K562 (cell line): ENCODE results near the gene DHX36. TPM values are rescaled to one million over a fixed set of nuclear protein-coding genes. Genes with fewer than 3 reads are reported as not detected.

Source experiments
- ATAC-seq: fragments of 200-7000 bp; cut with Tn5 transposase; 3 replicates; pipeline ENCODE4 v1.9.1; 2020; ENCODE audit warnings: moderate library complexity
- Bru-seq: library from RNA; stranded (reverse); fragments of 400-500 nt; gene quantifications from one replicate; lab custom pipeline; 2021; lab: Mats Ljungman, UMichigan
- BruChase-seq, 2 experiments: library from RNA; stranded (reverse); fragments of 400-500 nt; gene quantifications; one replicate each; lab custom pipeline; 2021; lab: Mats Ljungman, UMichigan
- BruUV-seq: library from RNA; stranded (reverse); fragments of 400-500 nt; replicated peaks from 2 replicates; lab custom pipeline; 2021; lab: Mats Ljungman, UMichigan
- CTCF ChIA-PET: fragments of 300-600 bp; formaldehyde crosslinking; extraction: SDS; loops from one replicate; lab custom pipeline; 2021; ENCODE audit warnings: low intra/inter-chr PET ratio; lab: Yijun Ruan, JAX
- POLR2A ChIA-PET: fragments of 300-600, 350-650 bp; sonication (Branson Sonifier 250); formaldehyde crosslinking; extraction: SDS; loops from one replicate; lab custom pipeline; 2021; ENCODE audit warnings: antibody characterized with exemption, inconsistent platforms; lab: Yijun Ruan, JAX
- DNase-seq, 4 experiments: peaks; one replicate each; pipeline versions ENCODE4 v3.0.0 to v3.0.0-alpha.2; 2011 to 2018; ENCODE audit warnings: low spot score in 3 of 4, mixed read lengths in 3 of 4; ENCODE audit errors: extremely low read depth in 1 of 4
- FAIRE-seq: peaks from 2 replicates; lab custom pipeline; 2011; peaks lifted over from hg19 to GRCh38; lab: Jason Lieb, UNC
- H2AFZ ChIP-seq: 2 replicates; pipeline ENCODE4 v1.6.0; 2011; ENCODE audit warnings: low read depth, low read length, control low read depth, inconsistent platforms
- H3K27ac ChIP-seq: fragments of 200-600 bp; 3 replicates; pipeline ENCODE4 v1.8.0; 2011; ENCODE audit warnings: low read depth, mild to moderate bottlenecking, control low read depth, inconsistent platforms, low read length, moderate library complexity, mixed read lengths; ENCODE audit errors: extremely low read depth
- H3K27me3 ChIP-seq, 2 experiments: fragments of 300-600 bp in 1 of 2; 2 replicates in 1 of 2; 3 replicates in 1 of 2; pipeline versions ENCODE4 v1.6.0 to v1.8.0; 2011; ENCODE audit warnings: inconsistent platforms in 2 of 2, low read length in 2 of 2, mild to moderate bottlenecking in 1 of 2, mixed read lengths in 1 of 2, moderate library complexity in 1 of 2; ENCODE audit not compliant: control insufficient read depth in 2 of 2, insufficient read depth in 2 of 2
- H3K36me3 ChIP-seq: fragments of 300-600 bp; 3 replicates; pipeline ENCODE4 v1.8.0; 2011; ENCODE audit warnings: mild to moderate bottlenecking, low read length, inconsistent platforms; ENCODE audit not compliant: control insufficient read depth, insufficient read depth
- H3K4me1 ChIP-seq, 2 experiments: fragments of 200-600 bp in 1 of 2; replicated peaks in 1 of 2; 2 replicates in 1 of 2; 3 replicates in 1 of 2; pipeline versions ENCODE4 v1.5.1 to v1.8.0; 2011; ENCODE audit warnings: inconsistent platforms in 2 of 2, low read length in 2 of 2, mild to moderate bottlenecking in 1 of 2, mixed read lengths in 1 of 2, moderate library complexity in 1 of 2; ENCODE audit not compliant: control insufficient read depth in 2 of 2, insufficient read depth in 2 of 2
- H3K4me2 ChIP-seq: 2 replicates; pipeline ENCODE4 v1.6.1; 2011; ENCODE audit warnings: low read length, control low read depth, inconsistent platforms, mixed read lengths; ENCODE audit not compliant: insufficient read depth
- H3K4me3 ChIP-seq: fragments of 200-600 bp; sonication (generic), shearing (Covaris generic); 2 replicates; pipeline ENCODE4 v1.5.1; 2016; ENCODE audit warnings: control low read depth, inconsistent platforms
- H3K79me2 ChIP-seq: fragments of 200-600 bp; 3 replicates; pipeline ENCODE4 v1.8.0; 2011; ENCODE audit warnings: low read length, inconsistent platforms; ENCODE audit not compliant: control insufficient read depth, insufficient read depth
- H3K9ac ChIP-seq, 2 experiments: 2 replicates each; pipeline versions ENCODE4 v1.6.0 to v1.6.1; 2011; ENCODE audit warnings: low read depth in 2 of 2, low read length in 2 of 2, control low read depth in 1 of 2, inconsistent platforms in 1 of 2, mild to moderate bottlenecking in 1 of 2, mixed read lengths in 1 of 2; ENCODE audit not compliant: insufficient read depth in 1 of 2
- H3K9me1 ChIP-seq: one replicate; pipeline ENCODE4 v1.6.0; 2011; ENCODE audit warnings: inconsistent platforms, mild to moderate bottlenecking, low read length, moderate library complexity; ENCODE audit not compliant: control insufficient read depth, insufficient read depth
- H3K9me3 ChIP-seq: replicated peaks from 2 replicates; pipeline ENCODE4 v1.5.1; 2011; ENCODE audit warnings: low read depth, low read length, inconsistent platforms; ENCODE audit not compliant: control insufficient read depth, insufficient read depth
- H4K20me1 ChIP-seq: replicated peaks from 2 replicates; pipeline ENCODE4 v1.6.1; 2011; ENCODE audit warnings: low read length, inconsistent platforms, mixed read lengths; ENCODE audit not compliant: control insufficient read depth, insufficient read depth
- GABPB1 ChIP-seq: sonication (generic); formaldehyde crosslinking; IDR thresholded peaks from 2 replicates; pipeline ENCODE4 v1.8.0; 2022; ENCODE audit warnings: mild to moderate bottlenecking, missing genetic modification reagents
- NR2C1 ChIP-seq, 2 experiments: fragments of 450-650 bp; IDR thresholded peaks; 2 replicates each; pipeline ENCODE4 v1.6.1; 2017; ENCODE audit warnings: mild to moderate bottlenecking in 2 of 2, antibody characterized with exemption in 1 of 2, inconsistent platforms in 1 of 2, missing compliant biosample characterization in 1 of 2, missing genetic modification characterization in 1 of 2
- NR2C2 ChIP-seq, 2 experiments: fragments of 200-800 bp in 1 of 2; sonication (Bioruptor generic) in 1 of 2; sonication (generic) in 1 of 2; formaldehyde crosslinking in 1 of 2; IDR thresholded peaks; 2 replicates each; pipeline versions ENCODE4 v1.6.1 to v1.8.0; 2016 to 2022; ENCODE audit warnings: mild to moderate bottlenecking in 1 of 2, missing compliant biosample characterization in 1 of 2, missing genetic modification characterization in 1 of 2, missing genetic modification reagents in 1 of 2
- PTBP1 ChIP-seq: fragments of 200-400 bp; formaldehyde crosslinking; IDR thresholded peaks from 2 replicates; pipeline ENCODE4 v1.6.1; 2017; ENCODE audit warnings: low read depth, low read length
- RB1 ChIP-seq: fragments of 450-650 bp; IDR thresholded peaks from 2 replicates; pipeline ENCODE4 v1.6.1; 2017; ENCODE audit warnings: low read depth, mild to moderate bottlenecking
- SP1 ChIP-seq: sonication (generic); formaldehyde crosslinking; IDR thresholded peaks from 2 replicates; pipeline ENCODE4 v1.8.1; 2022; ENCODE audit warnings: mild to moderate bottlenecking, missing genetic modification reagents
- SRSF9 ChIP-seq: fragments of 200-400 bp; formaldehyde crosslinking; IDR thresholded peaks from 2 replicates; pipeline ENCODE4 v1.6.1; 2017; ENCODE audit warnings: low read depth, low read length, borderline replicate concordance
- STAG1 ChIP-seq: sonication (generic); formaldehyde crosslinking; IDR thresholded peaks from 2 replicates; pipeline ENCODE4 v1.5.0; 2020; ENCODE audit warnings: missing genetic modification reagents, borderline replicate concordance
- ZNF668 ChIP-seq: fragments of 250-450 bp; sonication (Bioruptor Pico); IDR thresholded peaks from 2 replicates; pipeline ENCODE4 v1.8.0; 2022; ENCODE audit warnings: mild to moderate bottlenecking, inconsistent platforms
- WGBS: fragments of 100-300 bp; shearing (Covaris generic); methylation state at CpG from one replicate; pipeline ENCODE4 v1.1.6; 2016; ENCODE audit warnings: low coverage, mixed read lengths; ENCODE audit not compliant: insufficient coverage; ENCODE audit errors: missing lambda C conversion rate; 5-methylcytosine and 5-hydroxymethylcytosine counted together
- in situ Hi-C: fragments of 300-500 bp; cut with MboI; formaldehyde crosslinking; loops from 4 replicates; pipeline ENCODE4 v1.15.0; 2018; ENCODE audit warnings: inconsistent platforms, mixed read lengths
- intact Hi-C: fragments of 100-400 bp; cut with micrococcal nuclease; formaldehyde crosslinking; loops from 2 replicates; pipeline ENCODE4 v1.14.2; 2022
- long read RNA-seq, 3 experiments: library from polyadenylated mRNA in 2 of 3; library from RNA in 1 of 3; unstranded in 2 of 3; stranded (forward) in 1 of 3; transcript quantifications; one replicate each; pipeline ENCODE4 v2.0.0, GENCODE V29; 2019 to 2022
- polyA minus RNA-seq, 3 experiments: library from RNA; depleted of rRNA, polyadenylated mRNA; stranded (reverse); fragments of >200 nt; gene quantifications; 2 replicates each; pipeline ENCODE4 v1.2.3, GENCODE V29; 2011
- polyA plus RNA-seq, 8 experiments: library from polyadenylated mRNA; depleted of rRNA in 4 of 8; stranded (reverse) in 5 of 8; unstranded in 3 of 8; fragments of >200 nt; fragmentation: Nextera tagmentation in 2 of 8; fragmentation: Illumina TruSeq in 1 of 8; extraction: Ambion mirVana in 2 of 8; extraction: Trizol in 1 of 8; gene quantifications; 2 replicates each; pipeline versions ENCODE4 v1.2.1 to v1.2.3, GENCODE V29; 2011 to 2014; ENCODE audit warnings: inconsistent platforms in 1 of 8, missing spikeins in 1 of 8
- total RNA-seq, 7 experiments: library from RNA; depleted of rRNA in 6 of 7; stranded (reverse); fragments of >200 nt in 6 of 7; fragmentation: Illumina TruSeq in 2 of 7; extraction: Trizol in 2 of 7; gene quantifications; 2 replicates each; pipeline versions ENCODE4 v1.2.1 to v1.2.3, GENCODE V29; 2011 to 2021; ENCODE audit warnings: low replicate concordance in 1 of 7

DHX36 gene, protein sequence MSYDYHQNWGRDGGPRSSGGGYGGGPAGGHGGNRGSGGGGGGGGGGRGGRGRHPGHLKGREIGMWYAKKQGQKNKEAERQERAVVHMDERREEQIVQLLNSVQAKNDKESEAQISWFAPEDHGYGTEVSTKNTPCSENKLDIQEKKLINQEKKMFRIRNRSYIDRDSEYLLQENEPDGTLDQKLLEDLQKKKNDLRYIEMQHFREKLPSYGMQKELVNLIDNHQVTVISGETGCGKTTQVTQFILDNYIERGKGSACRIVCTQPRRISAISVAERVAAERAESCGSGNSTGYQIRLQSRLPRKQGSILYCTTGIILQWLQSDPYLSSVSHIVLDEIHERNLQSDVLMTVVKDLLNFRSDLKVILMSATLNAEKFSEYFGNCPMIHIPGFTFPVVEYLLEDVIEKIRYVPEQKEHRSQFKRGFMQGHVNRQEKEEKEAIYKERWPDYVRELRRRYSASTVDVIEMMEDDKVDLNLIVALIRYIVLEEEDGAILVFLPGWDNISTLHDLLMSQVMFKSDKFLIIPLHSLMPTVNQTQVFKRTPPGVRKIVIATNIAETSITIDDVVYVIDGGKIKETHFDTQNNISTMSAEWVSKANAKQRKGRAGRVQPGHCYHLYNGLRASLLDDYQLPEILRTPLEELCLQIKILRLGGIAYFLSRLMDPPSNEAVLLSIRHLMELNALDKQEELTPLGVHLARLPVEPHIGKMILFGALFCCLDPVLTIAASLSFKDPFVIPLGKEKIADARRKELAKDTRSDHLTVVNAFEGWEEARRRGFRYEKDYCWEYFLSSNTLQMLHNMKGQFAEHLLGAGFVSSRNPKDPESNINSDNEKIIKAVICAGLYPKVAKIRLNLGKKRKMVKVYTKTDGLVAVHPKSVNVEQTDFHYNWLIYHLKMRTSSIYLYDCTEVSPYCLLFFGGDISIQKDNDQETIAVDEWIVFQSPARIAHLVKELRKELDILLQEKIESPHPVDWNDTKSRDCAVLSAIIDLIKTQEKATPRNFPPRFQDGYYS
- total RNA-seq (2011; cell fraction: chromatin; rRNA removed; ENCODE audit: low replicate concordance): 71.7 and 394 TPM in 2 replicates
- total RNA-seq (2011; cell fraction: nucleolus; rRNA removed): 28.0 and 47.8 TPM in 2 replicates
- total RNA-seq (2011; cell fraction: nucleoplasm; rRNA removed): 105 and 174 TPM in 2 replicates
- total RNA-seq (2014; rRNA removed): 46.2 and 49.0 TPM in 2 replicates
- total RNA-seq (2014; rRNA removed; fragmentation: Illumina TruSeq; extraction: Trizol): 57.6 and 78.9 TPM in 2 replicates
- 46.1 and 54.5 TPM in 2 replicates for total RNA-seq (2015; rRNA removed; fragmentation: Illumina TruSeq; extraction: Trizol)
- total RNA-seq (2021): 66.2 and 73.7 TPM in 2 replicates
- 84.2 and 98.7 TPM in 2 replicates for polyA plus RNA-seq (2011; rRNA removed)
- polyA plus RNA-seq (2011; cell fraction: cytosol; rRNA removed): 12.0 and 33.2 TPM in 2 replicates
- 40.9 and 65.6 TPM in 2 replicates for polyA plus RNA-seq (2011; cell fraction: nucleus; rRNA removed)
- 40.4 and 40.8 TPM in 2 replicates for polyA plus RNA-seq (2012)
- 72.9 and 73.2 TPM in 2 replicates for polyA plus RNA-seq (2014; fragmentation: Illumina TruSeq; extraction: Trizol)
- 10 to 100 TPM; 44.3 to 56.1 TPM for polyA plus RNA-seq (2014; fragmentation: Nextera tagmentation; extraction: Ambion mirVana)
- polyA plus RNA-seq (2014; rRNA removed): 45.4 and 57.0 TPM in 2 replicates
- polyA minus RNA-seq (2011; rRNA and poly(A)+ RNA removed): 56.9 and 67.8 TPM in 2 replicates
- 32.9 and 46.1 TPM in 2 replicates for polyA minus RNA-seq (2011; cell fraction: cytosol; rRNA and poly(A)+ RNA removed)
- polyA minus RNA-seq (2011; cell fraction: nucleus; rRNA and poly(A)+ RNA removed): 48.3 and 79.3 TPM in 2 replicates
- Bru-seq, nascent RNA: percentile 94 among the genes with signal in this experiment
- BruChase-seq, experiment 1, labeled RNA remaining after a 2-hour chase: percentile 97 among the genes with signal in this experiment
- percentile 97 among the genes with signal in this experiment for BruChase-seq, experiment 2, labeled RNA remaining after a 6-hour chase
- long read RNA-seq, experiment 1, full-length matches to known transcripts: 43 of 111 reads
- long read RNA-seq, experiment 1, partial matches to known transcripts: 61 of 111 reads
- long read RNA-seq, experiment 1, other reads (novel, unspliced or antisense): 7 of 111 reads
- long read RNA-seq, experiment 2, full-length matches to known transcripts: 8 of 28 reads
- long read RNA-seq, experiment 2, partial matches to known transcripts: 3 of 28 reads
- long read RNA-seq, experiment 2, other reads (novel, unspliced or antisense): 17 of 28 reads
- long read RNA-seq, experiment 3, partial matches to known transcripts: 11 of 16 reads
- long read RNA-seq, experiment 3, other reads (novel, unspliced or antisense): 1 of 16 reads

GRCh38 chr3:154323891-154324738 is at the start of gene DHX36:
TSS of gene DHX36 (minus strand) at chr3:154324487. CDS start at chr3:154324416, 71 bp downstream.
- TSS peak; percentile 64 for BruUV-seq
- no peaks in the 10 kb centered on the region for H3K27me3 ChIP-seq
- H3K36me3 ChIP-seq: peaks cover 17% of the 10 kb centered on the region
- H3K79me2 ChIP-seq: peaks cover 59% of the 10 kb centered on the region
- H3K4me3 ChIP-seq: peak within 1 kb of the TSS; percentile 90
- in situ Hi-C loops: loop anchor here (25.0 kb wide), 1 partner anchor 1538 kb away; the partner anchor contains the start of genes GMPS and SLC33A1
- intact Hi-C loops: no loop called here
- H3K4me1 ChIP-seq: peaks cover 5 to 22% of the 10 kb centered on the region in 2 experiments; a peak in 3 of 5 replicates
- DNase-seq (peak; percentile 87 to 95 (median 89)), FAIRE-seq (peak; percentile 90), ATAC-seq (peak; percentile 92)
- H3K9me1 ChIP-seq: no peaks in the 10 kb centered on the region
- peak within 1 kb of the TSS; percentile 95 to 97 for H3K9ac ChIP-seq
- CTCF ChIA-PET: no interaction called here
- peak within 1 kb of the TSS; percentile 99 for H3K4me2 ChIP-seq
- H2AFZ ChIP-seq: peak within 1 kb of the TSS; percentile 92
- no peaks in the 10 kb centered on the region for H3K9me3 ChIP-seq
- H4K20me1 ChIP-seq: peaks cover 3% of the 10 kb centered on the region; the same call in 1 of the 2 replicates
- whole genome bisulfite sequencing: under 1% methylated on average over 29 of the region's 45 CpGs
- POLR2A ChIA-PET: interaction anchor here (0.8 to 0.9 kb wide), 2 partner anchors 9 to 10 kb away, joined by 3 read pairs; no protein-coding TSS in a partner anchor
- H3K27ac ChIP-seq: peak within 1 kb of the TSS; percentile 81
- no peak for TF ChIP-seq ZNF668 (CRISPR knock-in tag)
- no peak; the same call in 1 of the 2 replicates for TF ChIP-seq NR2C1 (IDR thresholded peaks at IDR 0.05)
- peak; percentile 50; the same call in 1 of the 2 replicates for TF ChIP-seq NR2C1 (tag; IDR thresholded peaks at IDR 0.05)
- no peak for TF ChIP-seq STAG1 (CRISPR knock-in tag)
- no peak for TF ChIP-seq SRSF9
- TF ChIP-seq RB1: 0 out of 2 replicates have a peak, but pooled peaks have one; percentile 70
- no peak for TF ChIP-seq NR2C2 (CRISPR knock-in tag; IDR thresholded peaks at IDR 0.05)
- peak; percentile 71; the same call in 1 of the 2 replicates for TF ChIP-seq NR2C2 (tag; IDR thresholded peaks at IDR 0.05)
- peak; percentile 94 for TF ChIP-seq GABPB1 (CRISPR knock-in tag)
- no peak for TF ChIP-seq PTBP1
- TF ChIP-seq SP1 (CRISPR knock-in tag): peak; percentile 82
